Testis (tissue), 3 donors: ENCODE results near the gene COX14. TPM values are rescaled to one million over a fixed set of nuclear protein-coding genes. Genes with fewer than 3 reads are reported as not detected.
A peak's percentile ranks its signal among the peaks of the same experiment; 100 is the strongest.

Source experiments
- DNase-seq: peaks from one replicate; pipeline ENCODE4 v3.0.0-alpha.2; 2019
- H3K27ac ChIP-seq, 2 donors: fragments of 200-600 bp; sonication (generic); one replicate each; pipeline ENCODE4 v1.5.1; 2019
- H3K27me3 ChIP-seq: fragments of 200-600 bp; sonication (generic); one replicate; pipeline ENCODE4 v1.5.1; 2019
- H3K36me3 ChIP-seq: fragments of 200-600 bp; sonication (generic); one replicate; pipeline ENCODE4 v1.5.1; 2017; ENCODE audit warnings: low read depth; ENCODE audit errors: missing control alignments
- H3K4me1 ChIP-seq: fragments of 200-600 bp; sonication (generic); one replicate; pipeline ENCODE4 v1.5.1; 2019
- H3K4me3 ChIP-seq, 2 donors: fragments of 200-600 bp; sonication (generic); one replicate each; pipeline ENCODE4 v1.5.1; 2017 to 2019
- H3K9me3 ChIP-seq: fragments of 200-600 bp; sonication (generic); one replicate; pipeline ENCODE4 v1.5.1; 2017
- CTCF ChIP-seq, 3 experiments: fragments of 450-650 bp in 2 of 3; fragments of 200-600 bp in 1 of 3; sonication (generic) in 1 of 3; IDR thresholded peaks; one replicate each; pipeline ENCODE4 v1.5.1; 2016 to 2019; ENCODE audit warnings: antibody characterized with exemption in 3 of 3, mild to moderate bottlenecking in 2 of 3, moderate library complexity in 1 of 3
- POLR2A ChIP-seq: fragments of 450-650 bp; IDR thresholded peaks from one replicate; pipeline ENCODE4 v1.6.1; 2017; ENCODE audit warnings: antibody characterized with exemption, mild to moderate bottlenecking, moderate library complexity
- WGBS, 2 donors: methylation state at CpG; one replicate each; pipeline ENCODE4 v1.1.5; 2018; 5-methylcytosine and 5-hydroxymethylcytosine counted together
- intact Hi-C: fragments of 100-400 bp; cut with DNase I; formaldehyde crosslinking; loops from one replicate; pipeline ENCODE4 v1.15.1; 2023; ENCODE audit warnings: low total_unique reads
- polyA plus RNA-seq: library from polyadenylated mRNA; stranded (reverse); fragments of 350-450 nt; fragmentation: Illumina TruSeq; extraction: RNeasy Lipid Tissue Mini Kit (QIAGEN cat#74804); gene quantifications from one replicate; pipeline ENCODE4 v1.2.3, GENCODE V29; 2014; ENCODE audit warnings: low read depth, low replicate concordance; ENCODE audit not compliant: insufficient read depth
- total RNA-seq, 2 donors: library from RNA; depleted of rRNA; stranded (reverse); fragments of >200 nt; gene quantifications; one replicate each; pipeline ENCODE4 v1.2.3, GENCODE V29; 2016

COX14 gene
- total and polyA plus RNA-seq, 3 donors from 2014 or later = 38.7 to 54.9 (median 50.2) TPM

GRCh38 chr12:50097952-50098351 is 14.1 kb upstream of the COX14 start:
- H3K4me1 ChIP-seq = peaks cover 12% of the 10 kb centered on the region
- H3K27ac ChIP-seq = no peak overlapping the region
- DNase-seq = no peak
- H3K36me3 ChIP-seq = no peaks in the 10 kb centered on the region
- 87 to 88% methylated on average over 6 of the region's 6 CpGs for WGBS, 2 donors
- no peaks in the 10 kb centered on the region for H3K27me3 ChIP-seq
- no peak overlapping the region for H3K4me3 ChIP-seq
- intact Hi-C loops = no loop called here
- H3K9me3 ChIP-seq = no peaks in the 10 kb centered on the region
- no peak for TF ChIP-seq POLR2A
- TF ChIP-seq CTCF (IDR thresholded peaks at IDR 0.05) = no peak

- 78 to 82% methylated on average over 5 of the region's 5 CpGs for WGBS, 2 donors
- Histone ChIP-seq H3K36me3 (no peaks in the 10 kb centered on the region), H3K27me3 (no peaks in the 10 kb centered on the region), H3K4me1 (peaks cover 27% of the 10 kb centered on the region), H3K27ac (no peak overlapping the region), H3K4me3 (no peak overlapping the region), H3K9me3 (no peaks in the 10 kb centered on the region)
- TF ChIP-seq CTCF (IDR thresholded peaks at IDR 0.05) = no peak
- no peak for TF ChIP-seq POLR2A
- DNase-seq = no peak
- intact Hi-C loops = loop anchor here (10.0 kb wide), 1 partner anchor 75 kb away; no protein-coding TSS in a partner anchor
Measured at GRCh38 chr12:50099302-50100008, 12.6 kb upstream of the COX14 start.

GRCh38 chr12:50100561-50100960 is 11.5 kb upstream of the COX14 start:
- intact Hi-C loops = loop anchor here (10.0 kb wide), 1 partner anchor 74 kb away; no protein-coding TSS in a partner anchor
- no peak overlapping the region for H3K27ac ChIP-seq
- H3K36me3 ChIP-seq = no peaks in the 10 kb centered on the region
- no peak for DNase-seq
- H3K9me3 ChIP-seq = no peaks in the 10 kb centered on the region
- H3K27me3 ChIP-seq = no peaks in the 10 kb centered on the region
- TF ChIP-seq CTCF (IDR thresholded peaks at IDR 0.05) = no peak
- no peak for TF ChIP-seq POLR2A
- H3K4me1 ChIP-seq = peaks cover 27% of the 10 kb centered on the region
- H3K4me3 ChIP-seq = no peak overlapping the region
- WGBS, 2 donors = 89% methylated on average over 3 of the region's 3 CpGs

- TF ChIP-seq CTCF (IDR thresholded peaks at IDR 0.05) (peak in 2 of 3 experiments; percentile 31 to 36), POLR2A (no peak)
- H3K4me1 ChIP-seq = peaks cover 27% of the 10 kb centered on the region
- H3K27ac ChIP-seq = no peak overlapping the region
- no peaks in the 10 kb centered on the region for H3K27me3 ChIP-seq
- no peaks in the 10 kb centered on the region for H3K36me3 ChIP-seq
- H3K9me3 ChIP-seq = no peaks in the 10 kb centered on the region
- intact Hi-C loops = loop anchor here (10.0 kb wide), 1 partner anchor 73 kb away; no protein-coding TSS in a partner anchor
- no peak overlapping the region for H3K4me3 ChIP-seq
- DNase-seq = no peak
- 38 to 55% methylated on average over 3 of the region's 3 CpGs for WGBS, 2 donors
Measured at GRCh38 chr12:50101663-50102062, 10.4 kb upstream of the COX14 start.

GRCh38 chr12:50102131-50102531 is 9.9 kb upstream of the COX14 start:
- Histone ChIP-seq H3K4me3 (no peak overlapping the region), H3K36me3 (no peaks in the 10 kb centered on the region), H3K27ac (no peak overlapping the region), H3K4me1 (peaks cover 27% of the 10 kb centered on the region), H3K27me3 (no peaks in the 10 kb centered on the region), H3K9me3 (no peaks in the 10 kb centered on the region)
- DNase-seq = no peak
- TF ChIP-seq CTCF (IDR thresholded peaks at IDR 0.05) = no peak
- no peak for TF ChIP-seq POLR2A
- intact Hi-C loops = loop anchor here (10.0 kb wide), 1 partner anchor 73 kb away; no protein-coding TSS in a partner anchor
- 46 to 59% methylated on average over 2 of the region's 2 CpGs for WGBS, 2 donors
